WTC11 (cell line): Measurements from ENCODE around the gene FILIP1L.

Experiments used
- GABPB1 ChIP-seq: sonication (generic); formaldehyde crosslinking; IDR thresholded peaks from 2 replicates; pipeline ENCODE4 v1.8.1; 2023; ENCODE audit warnings: mild to moderate bottlenecking, missing genetic modification reagents
- NFATC4 ChIP-seq: fragments of 250-450 bp; sonication (Bioruptor Pico); IDR thresholded peaks from 2 replicates; pipeline ENCODE4 v1.9.0; 2021; ENCODE audit warnings: mild to moderate bottlenecking
- NR1H2 ChIP-seq: sonication (generic); formaldehyde crosslinking; IDR thresholded peaks from 2 replicates; pipeline ENCODE4 v1.9.0; 2021; ENCODE audit warnings: mild to moderate bottlenecking, moderate library complexity, missing genetic modification reagents
- RELA ChIP-seq: sonication (generic); formaldehyde crosslinking; IDR thresholded peaks from 2 replicates; pipeline ENCODE4 v1.8.1; 2022; ENCODE audit warnings: missing genetic modification reagents, mild to moderate bottlenecking, borderline replicate concordance
- ZNF396 ChIP-seq: fragments of 250-450 bp; sonication (Bioruptor Pico); IDR thresholded peaks from 2 replicates; pipeline ENCODE4 v1.8.0; 2021; ENCODE audit warnings: mild to moderate bottlenecking, moderate library complexity, borderline replicate concordance
- TF ChIP-seq, protein P1 (sequence below): fragments of 200-600 bp; IDR thresholded peaks from 2 replicates; pipeline ENCODE4 v1.8.0; 2022; ENCODE audit warnings: antibody characterized with exemption
- TF ChIP-seq, protein P2 (sequence below): sonication (generic); formaldehyde crosslinking; IDR thresholded peaks from 2 replicates; pipeline ENCODE4 v1.8.0; 2022; ENCODE audit warnings: mild to moderate bottlenecking, missing genetic modification reagents

DNA sequence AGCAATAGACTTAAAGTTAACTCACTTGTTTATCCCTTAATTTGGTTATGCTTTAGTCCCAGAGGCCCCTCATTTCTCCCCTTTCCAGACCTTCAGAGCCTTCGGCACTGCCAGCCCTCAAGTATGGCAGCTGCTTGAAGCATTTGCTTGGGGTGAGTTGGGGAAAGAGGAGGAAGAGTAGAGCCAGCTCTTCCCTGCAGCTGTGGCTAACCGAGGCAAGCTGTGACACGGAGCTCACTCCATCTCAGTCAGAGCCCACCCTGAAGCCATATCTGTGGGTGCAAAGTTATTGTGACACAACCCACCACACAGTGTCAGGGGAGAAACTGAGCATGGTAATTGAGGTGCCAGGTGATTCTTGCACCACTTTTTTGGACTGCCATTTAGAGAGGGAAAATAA, 66.1 kb downstream of the FILIP1L start:
- TF ChIP-seq, protein P1, sequence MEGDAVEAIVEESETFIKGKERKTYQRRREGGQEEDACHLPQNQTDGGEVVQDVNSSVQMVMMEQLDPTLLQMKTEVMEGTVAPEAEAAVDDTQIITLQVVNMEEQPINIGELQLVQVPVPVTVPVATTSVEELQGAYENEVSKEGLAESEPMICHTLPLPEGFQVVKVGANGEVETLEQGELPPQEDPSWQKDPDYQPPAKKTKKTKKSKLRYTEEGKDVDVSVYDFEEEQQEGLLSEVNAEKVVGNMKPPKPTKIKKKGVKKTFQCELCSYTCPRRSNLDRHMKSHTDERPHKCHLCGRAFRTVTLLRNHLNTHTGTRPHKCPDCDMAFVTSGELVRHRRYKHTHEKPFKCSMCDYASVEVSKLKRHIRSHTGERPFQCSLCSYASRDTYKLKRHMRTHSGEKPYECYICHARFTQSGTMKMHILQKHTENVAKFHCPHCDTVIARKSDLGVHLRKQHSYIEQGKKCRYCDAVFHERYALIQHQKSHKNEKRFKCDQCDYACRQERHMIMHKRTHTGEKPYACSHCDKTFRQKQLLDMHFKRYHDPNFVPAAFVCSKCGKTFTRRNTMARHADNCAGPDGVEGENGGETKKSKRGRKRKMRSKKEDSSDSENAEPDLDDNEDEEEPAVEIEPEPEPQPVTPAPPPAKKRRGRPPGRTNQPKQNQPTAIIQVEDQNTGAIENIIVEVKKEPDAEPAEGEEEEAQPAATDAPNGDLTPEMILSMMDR, result no peak
- TF ChIP-seq NR1H2 (no peak), NFATC4 (CRISPR knock-in tag) (no peak), ZNF396 (CRISPR knock-in tag) (no peak), RELA (no peak), GABPB1 (no peak)
- TF ChIP-seq, protein P2, sequence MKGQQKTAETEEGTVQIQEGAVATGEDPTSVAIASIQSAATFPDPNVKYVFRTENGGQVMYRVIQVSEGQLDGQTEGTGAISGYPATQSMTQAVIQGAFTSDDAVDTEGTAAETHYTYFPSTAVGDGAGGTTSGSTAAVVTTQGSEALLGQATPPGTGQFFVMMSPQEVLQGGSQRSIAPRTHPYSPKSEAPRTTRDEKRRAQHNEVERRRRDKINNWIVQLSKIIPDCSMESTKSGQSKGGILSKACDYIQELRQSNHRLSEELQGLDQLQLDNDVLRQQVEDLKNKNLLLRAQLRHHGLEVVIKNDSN (CRISPR knock-in tag), result no peak
